Measurements from ENCODE around the gene HMGCLL1. TPM values are rescaled to one million over a fixed set of nuclear protein-coding genes. Genes with fewer than 3 reads are reported as not detected.

The HMGCLL1 gene
- total and polyA plus RNA-seq, 9 donors, result 0.12 to 3.1 (median 0.67) TPM; not detected in 2

- TF ChIP-seq POLR2A (IDR thresholded peaks at IDR 0.05) (no peak), CTCF (IDR thresholded peaks at IDR 0.05) (no peak), EP300 (IDR thresholded peaks at IDR 0.05) (no peak)
- intact Hi-C loops (cut with DNase I), result no loop called here
- Histone ChIP-seq H3K4me3 (no peak overlapping the region), H3K36me3 (no peaks in the 10 kb centered on the region), H3K4me1 (ENCODE audit: insufficient read depth) (no peaks in the 10 kb centered on the region), H3K9me3 (no peaks in the 10 kb centered on the region), H3K27ac (no peak overlapping the region), H3K27me3 (no peaks in the 10 kb centered on the region)
- no peak for DNase-seq
- WGBS, 3 donors, result 89 to 98% (median 93%) methylated on average over 4 of the region's 4 CpGs
These were observed 86.7 kb downstream of the HMGCLL1 start for GRCh38 chr6:55492259-55492658.

- Histone ChIP-seq H3K4me1 (ENCODE audit: insufficient read depth) (no peaks in the 10 kb centered on the region), H3K36me3 (no peaks in the 10 kb centered on the region), H3K27ac (no peak overlapping the region), H3K9me3 (no peaks in the 10 kb centered on the region), H3K27me3 (no peaks in the 10 kb centered on the region), H3K4me3 (no peak overlapping the region)
- DNase-seq, result no peak
- intact Hi-C loops (cut with DNase I), result no loop called here
- no peak for TF ChIP-seq CTCF (IDR thresholded peaks at IDR 0.05)
- TF ChIP-seq EP300 (IDR thresholded peaks at IDR 0.05), result no peak
- no peak for TF ChIP-seq POLR2A (IDR thresholded peaks at IDR 0.05)
These were observed 88.1 kb downstream of the HMGCLL1 start for GRCh38 chr6:55490871-55491270.

GRCh38 chr6:55474382-55474781 is 104.6 kb downstream of the HMGCLL1 start:
- H3K27ac ChIP-seq, result no peak overlapping the region
- 88 to 92% (median 91%) methylated on average over 3 of the region's 3 CpGs for WGBS, 3 donors
- H3K27me3 ChIP-seq, result no peaks in the 10 kb centered on the region
- no peaks in the 10 kb centered on the region for H3K9me3 ChIP-seq
- H3K4me1 ChIP-seq (ENCODE audit: insufficient read depth), result no peaks in the 10 kb centered on the region
- no peak for TF ChIP-seq POLR2A (IDR thresholded peaks at IDR 0.05)
- no peak for TF ChIP-seq CTCF (IDR thresholded peaks at IDR 0.05)
- TF ChIP-seq EP300 (IDR thresholded peaks at IDR 0.05), result no peak
- no peak overlapping the region for H3K4me3 ChIP-seq
- no peaks in the 10 kb centered on the region for H3K36me3 ChIP-seq
- no peak for DNase-seq
- intact Hi-C loops (cut with DNase I), result no loop called here

- Histone ChIP-seq H3K27me3 (no peaks in the 10 kb centered on the region), H3K27ac (no peak overlapping the region), H3K4me1 (ENCODE audit: insufficient read depth) (no peaks in the 10 kb centered on the region), H3K9me3 (no peaks in the 10 kb centered on the region), H3K36me3 (no peaks in the 10 kb centered on the region), H3K4me3 (no peak overlapping the region)
- 89 to 90% (median 89%) methylated on average over 1 of the region's 1 CpG for WGBS, 3 donors
- TF ChIP-seq EP300 (IDR thresholded peaks at IDR 0.05), result no peak
- TF ChIP-seq POLR2A (IDR thresholded peaks at IDR 0.05), result no peak
- TF ChIP-seq CTCF (IDR thresholded peaks at IDR 0.05), result no peak
- DNase-seq, result no peak
- intact Hi-C loops (cut with DNase I), result no loop called here
These were observed 105.3 kb downstream of the HMGCLL1 start for GRCh38 chr6:55473722-55474121.

GRCh38 chr6:55469951-55470366 is 109.0 kb downstream of the HMGCLL1 start:
- no peak for DNase-seq
- intact Hi-C loops (cut with DNase I), result no loop called here
- H3K27ac ChIP-seq, result no peak overlapping the region
- no peaks in the 10 kb centered on the region for H3K36me3 ChIP-seq
- no peaks in the 10 kb centered on the region for H3K4me1 ChIP-seq (ENCODE audit: insufficient read depth)
- no peaks in the 10 kb centered on the region for H3K9me3 ChIP-seq
- TF ChIP-seq POLR2A (IDR thresholded peaks at IDR 0.05), result no peak
- TF ChIP-seq EP300 (IDR thresholded peaks at IDR 0.05), result no peak
- TF ChIP-seq CTCF (IDR thresholded peaks at IDR 0.05), result no peak
- H3K4me3 ChIP-seq, result no peak overlapping the region
- H3K27me3 ChIP-seq, result no peaks in the 10 kb centered on the region
- 18 to 30% (median 21%) methylated on average over 5 of the region's 5 CpGs for WGBS, 3 donors
